Esophagus squamous epithelium (tissue), 5 donors: ENCODE data around the gene ATN1. TPM values are rescaled to one million over a fixed set of nuclear protein-coding genes. Genes with fewer than 3 reads are reported as not detected.

ENCODE experiments used
- DNase-seq: peaks from one replicate; lab custom pipeline; 2025; lab: John Stamatoyannopoulos, UW
- H3K27ac ChIP-seq, 4 donors: fragments of 200-600 bp; sonication (generic); one replicate each; pipeline ENCODE4 v1.5.1; 2016 to 2019; ENCODE audit warnings: mild to moderate bottlenecking in 1 of 4
- H3K27me3 ChIP-seq, 4 donors: fragments of 200-600 bp; sonication (generic); 1 replicate in 3 of 4; 2 replicates in 1 of 4; pipeline versions ENCODE4 v1.5.1 to v1.6.0; 2017 to 2021; ENCODE audit warnings: antibody characterized with exemption in 1 of 4
- H3K36me3 ChIP-seq, 3 donors: fragments of 200-600 bp; sonication (generic); one replicate each; pipeline ENCODE4 v1.5.1; 2016 to 2019
- H3K4me1 ChIP-seq, 3 donors: fragments of 200-600 bp; sonication (generic); one replicate each; pipeline ENCODE4 v1.5.1; 2017 to 2019
- H3K4me3 ChIP-seq, 4 donors: fragments of 200-600 bp; sonication (generic); 1 replicate in 3 of 4; 2 replicates in 1 of 4; pipeline ENCODE4 v1.5.1; 2016 to 2019; ENCODE audit warnings: mild to moderate bottlenecking in 2 of 4, moderate library complexity in 1 of 4
- H3K9me3 ChIP-seq, 3 donors: fragments of 200-600 bp; sonication (generic); one replicate each; pipeline ENCODE4 v1.5.1; 2016 to 2019
- CTCF ChIP-seq, 6 experiments: fragments of 450-650 bp in 4 of 6; fragments of 200-600 bp in 2 of 6; sonication (generic) in 2 of 6; IDR thresholded peaks; one replicate each; pipeline ENCODE4 v1.5.1; 2016 to 2019; ENCODE audit warnings: antibody characterized with exemption in 6 of 6, mild to moderate bottlenecking in 4 of 6, moderate library complexity in 4 of 6
- POLR2A ChIP-seq, 4 donors: fragments of 450-650 bp; IDR thresholded peaks; one replicate each; pipeline ENCODE4 v1.6.1; 2017; ENCODE audit warnings: antibody characterized with exemption in 4 of 4, mild to moderate bottlenecking in 4 of 4, moderate library complexity in 3 of 4
- WGBS, 2 donors: methylation state at CpG; one replicate each; pipeline ENCODE4 v1.1.5; 2018; 5-methylcytosine and 5-hydroxymethylcytosine counted together
- intact Hi-C: fragments of 100-400 bp; cut with DNase I; formaldehyde crosslinking; loops from one replicate; pipeline ENCODE4 v1.15.0; 2022
- total RNA-seq, 4 donors: library from RNA; depleted of rRNA; stranded (reverse); fragments of >200 nt; gene quantifications; one replicate each; pipeline ENCODE4 v1.1.0, GENCODE V29; 2016
- donor health status: DM: yes; HTN: yes; CAD: no.

ATN1 gene
- total RNA-seq, 4 donors from 2014 or later = 12.2 to 28.8 (median 22.2) TPM

- intact Hi-C loops = no loop called here
- no peak for DNase-seq
Observed at GRCh38 chr12:6964605-6965025, 36.9 kb downstream of the ATN1 start.

GRCh38 chr12:6965026-6965661, 37.4 kb downstream of the ATN1 start:
- TF ChIP-seq CTCF (IDR thresholded peaks at IDR 0.05) = peak; percentile 80 to 97 (median 95)
- peak in 1 of 4 donors; percentile 21 for TF ChIP-seq POLR2A (IDR thresholded peaks at IDR 0.05)
- no peaks in the 10 kb centered on the region for H3K27me3 ChIP-seq
- no peak for DNase-seq
- H3K4me3 ChIP-seq = peak overlapping the region; percentile 61 to 72 (median 70)
- no peaks in the 10 kb centered on the region for H3K9me3 ChIP-seq
- H3K27ac ChIP-seq = peak overlapping the region; percentile 91 to 99 (median 96)
- intact Hi-C loops = no loop called here
- H3K4me1 ChIP-seq = peaks cover 35 to 91% (median 53%) of the 10 kb centered on the region in 3 donors
- H3K36me3 ChIP-seq = peaks cover 20 to 44% (median 22%) of the 10 kb centered on the region in 3 donors
- 14 to 18% methylated on average over 9 to 11 of the region's 12 CpGs for WGBS, 2 donors

More at GRCh38 chr12:6964605-6965025, 36.9 kb downstream of the ATN1 start:
- WGBS, 2 donors = 8 to 53% methylated on average over 2 to 5 of the region's 8 CpGs
- Histone ChIP-seq H3K27me3 (no peaks in the 10 kb centered on the region), H3K27ac (peak overlapping the region; percentile 91 to 99 (median 96)), H3K4me3 (peak overlapping the region; percentile 61 to 72 (median 70)), H3K36me3 (peaks cover 20 to 49% (median 22%) of the 10 kb centered on the region in 3 donors), H3K4me1 (peaks cover 34 to 91% (median 55%) of the 10 kb centered on the region in 3 donors), H3K9me3 (no peaks in the 10 kb centered on the region)
- TF ChIP-seq CTCF (IDR thresholded peaks at IDR 0.05) (no peak), POLR2A (IDR thresholded peaks at IDR 0.05) (no peak)

- intact Hi-C loops = no loop called here
- H3K4me3 ChIP-seq = no peak overlapping the region
- TF ChIP-seq POLR2A (IDR thresholded peaks at IDR 0.05) = no peak
- TF ChIP-seq CTCF (IDR thresholded peaks at IDR 0.05) = no peak
- H3K9me3 ChIP-seq = no peaks in the 10 kb centered on the region
- WGBS, 2 donors = 51 to 64% methylated on average over 3 to 4 of the region's 4 CpGs
- DNase-seq = no peak
- H3K4me1 ChIP-seq = peaks cover 30 to 85% (median 47%) of the 10 kb centered on the region in 3 donors
- peak overlapping the region; percentile 91 to 99 (median 96) for H3K27ac ChIP-seq
- H3K27me3 ChIP-seq = no peaks in the 10 kb centered on the region
- peaks cover 20 to 43% (median 22%) of the 10 kb centered on the region in 3 donors for H3K36me3 ChIP-seq
Observed at GRCh38 chr12:6965714-6966113, 38.0 kb downstream of the ATN1 start.

GRCh38 chr12:6966351-6966750, 38.6 kb downstream of the ATN1 start:
- Histone ChIP-seq H3K4me1 (peaks cover 26 to 82% (median 43%) of the 10 kb centered on the region in 3 donors), H3K27me3 (no peaks in the 10 kb centered on the region), H3K9me3 (no peaks in the 10 kb centered on the region), H3K36me3 (peaks cover 20 to 43% (median 22%) of the 10 kb centered on the region in 3 donors), H3K4me3 (no peak overlapping the region), H3K27ac (peak overlapping the region in 1 of 4 donors; percentile 95)
- 67 to 75% methylated on average over 6 to 7 of the region's 7 CpGs for WGBS, 2 donors
- intact Hi-C loops = no loop called here
- TF ChIP-seq CTCF (IDR thresholded peaks at IDR 0.05) (no peak), POLR2A (IDR thresholded peaks at IDR 0.05) (no peak)
- DNase-seq = no peak

- Histone ChIP-seq H3K36me3 (peaks cover 20 to 43% (median 22%) of the 10 kb centered on the region in 3 donors), H3K4me3 (no peak overlapping the region), H3K9me3 (no peaks in the 10 kb centered on the region), H3K27me3 (no peaks in the 10 kb centered on the region), H3K27ac (peak overlapping the region in 3 of 4 donors; percentile 6 to 38 (median 10)), H3K4me1 (peaks cover 19 to 82% (median 39%) of the 10 kb centered on the region in 3 donors)
- DNase-seq = no peak
- intact Hi-C loops = no loop called here
- WGBS, 2 donors = 61 to 72% methylated on average over 3 to 6 of the region's 10 CpGs
- TF ChIP-seq POLR2A (IDR thresholded peaks at IDR 0.05) (no peak), CTCF (IDR thresholded peaks at IDR 0.05) (no peak)
Observed at GRCh38 chr12:6967651-6968100, 39.9 kb downstream of the ATN1 start.
